Neural progenitor cell (in vitro differentiated cells): ENCODE measurements around the gene ATP6V1G1. TPM values are rescaled to one million over a fixed set of nuclear protein-coding genes. Genes with fewer than 3 reads are reported as not detected.
A peak's percentile ranks its signal among the peaks of the same experiment; 100 is the strongest.

Experiments
- DNase-seq: peaks from one replicate; pipeline ENCODE4 v3.0.0-alpha.2; 2016; ENCODE audit warnings: low spot score
- H2AFZ ChIP-seq: fragments of 200-600 bp; sonication (generic); replicated peaks from 2 replicates; pipeline ENCODE4 v1.6.1; 2016; ENCODE audit warnings: antibody characterized with exemption
- H3F3A ChIP-seq: fragments of 200-600 bp; sonication (generic); 2 replicates; pipeline ENCODE4 v1.6.1; 2016; ENCODE audit warnings: antibody characterized with exemption, low read depth
- H3K27ac ChIP-seq: fragments of 200-600 bp; sonication (generic); 2 replicates; pipeline ENCODE4 v1.5.1; 2016; ENCODE audit warnings: mild to moderate bottlenecking
- H3K27me3 ChIP-seq: fragments of 200-600 bp; sonication (generic); 2 replicates; pipeline ENCODE4 v1.6.1; 2016; ENCODE audit warnings: mild to moderate bottlenecking, moderate library complexity
- H3K36me3 ChIP-seq: fragments of 200-600 bp; sonication (generic); 2 replicates; pipeline ENCODE4 v1.5.1; 2016
- H3K4me1 ChIP-seq: fragments of 200-600 bp; sonication (generic); 2 replicates; pipeline ENCODE4 v1.6.1; 2016; ENCODE audit warnings: mixed run types
- H3K4me2 ChIP-seq: fragments of 200-600 bp; sonication (generic); 2 replicates; pipeline ENCODE4 v1.6.1; 2016
- H3K4me3 ChIP-seq: fragments of 200-600 bp; sonication (generic); 2 replicates; pipeline ENCODE4 v1.5.1; 2016
- H3K79me2 ChIP-seq: fragments of 200-600 bp; sonication (generic); 2 replicates; pipeline ENCODE4 v1.6.1; 2016; ENCODE audit warnings: low read depth
- H3K9ac ChIP-seq: fragments of 200-600 bp; sonication (generic); 2 replicates; pipeline ENCODE4 v1.6.1; 2016
- H3K9me3 ChIP-seq: fragments of 200-600 bp; sonication (generic); 2 replicates; pipeline ENCODE4 v1.5.1; 2016; ENCODE audit warnings: low read depth
- H4K20me1 ChIP-seq: fragments of 200-600 bp; sonication (generic); 2 replicates; pipeline ENCODE4 v1.6.1; 2016; ENCODE audit warnings: low read depth
- H3K27ac Mint-ChIP-seq: 3 replicates; pipeline ENCODE4 v1.8.0; 2021; ENCODE audit warnings: mixed read lengths
- H3K27me3 Mint-ChIP-seq: 2 replicates; pipeline ENCODE4 v1.8.0; 2022; ENCODE audit warnings: low read depth, mild to moderate bottlenecking, inconsistent platforms, moderate library complexity, mixed read lengths; ENCODE audit not compliant: insufficient read depth
- H3K36me3 Mint-ChIP-seq: 3 replicates; pipeline ENCODE4 v1.8.0; 2021; ENCODE audit warnings: mixed read lengths
- H3K4me1 Mint-ChIP-seq: 3 replicates; pipeline ENCODE4 v1.8.0; 2021; ENCODE audit warnings: mixed read lengths
- H3K4me3 Mint-ChIP-seq: 3 replicates; pipeline ENCODE4 v1.8.0; 2021; ENCODE audit warnings: mild to moderate bottlenecking, moderate library complexity, mixed read lengths
- H3K9me3 Mint-ChIP-seq: 3 replicates; pipeline ENCODE4 v1.8.0; 2020; ENCODE audit warnings: mixed read lengths
- EZH2 ChIP-seq: fragments of 200-600 bp; sonication (generic); IDR thresholded peaks from 2 replicates; pipeline ENCODE4 v1.6.1; 2017; ENCODE audit warnings: antibody characterized with exemption, mild to moderate bottlenecking, moderate library complexity
- EZH2phosphoT487 ChIP-seq: fragments of 200-600 bp; sonication (generic); IDR thresholded peaks from 2 replicates; pipeline ENCODE4 v1.6.1; 2017; ENCODE audit warnings: antibody characterized with exemption
- total RNA-seq: library from RNA; depleted of rRNA; stranded (reverse); fragments of >200 nt; gene quantifications from 2 replicates; pipeline ENCODE4 v1.2.3, GENCODE V29; 2015; ENCODE audit warnings: low replicate concordance
- TF ChIP-seq, protein P1 (sequence below): fragments of 200-600 bp; sonication (generic); IDR thresholded peaks from 2 replicates; pipeline ENCODE4 v1.5.1; 2017; ENCODE audit warnings: antibody characterized with exemption, mild to moderate bottlenecking

Gene ATP6V1G1
- total RNA-seq = 157 and 253 TPM in 2 replicates

DNA sequence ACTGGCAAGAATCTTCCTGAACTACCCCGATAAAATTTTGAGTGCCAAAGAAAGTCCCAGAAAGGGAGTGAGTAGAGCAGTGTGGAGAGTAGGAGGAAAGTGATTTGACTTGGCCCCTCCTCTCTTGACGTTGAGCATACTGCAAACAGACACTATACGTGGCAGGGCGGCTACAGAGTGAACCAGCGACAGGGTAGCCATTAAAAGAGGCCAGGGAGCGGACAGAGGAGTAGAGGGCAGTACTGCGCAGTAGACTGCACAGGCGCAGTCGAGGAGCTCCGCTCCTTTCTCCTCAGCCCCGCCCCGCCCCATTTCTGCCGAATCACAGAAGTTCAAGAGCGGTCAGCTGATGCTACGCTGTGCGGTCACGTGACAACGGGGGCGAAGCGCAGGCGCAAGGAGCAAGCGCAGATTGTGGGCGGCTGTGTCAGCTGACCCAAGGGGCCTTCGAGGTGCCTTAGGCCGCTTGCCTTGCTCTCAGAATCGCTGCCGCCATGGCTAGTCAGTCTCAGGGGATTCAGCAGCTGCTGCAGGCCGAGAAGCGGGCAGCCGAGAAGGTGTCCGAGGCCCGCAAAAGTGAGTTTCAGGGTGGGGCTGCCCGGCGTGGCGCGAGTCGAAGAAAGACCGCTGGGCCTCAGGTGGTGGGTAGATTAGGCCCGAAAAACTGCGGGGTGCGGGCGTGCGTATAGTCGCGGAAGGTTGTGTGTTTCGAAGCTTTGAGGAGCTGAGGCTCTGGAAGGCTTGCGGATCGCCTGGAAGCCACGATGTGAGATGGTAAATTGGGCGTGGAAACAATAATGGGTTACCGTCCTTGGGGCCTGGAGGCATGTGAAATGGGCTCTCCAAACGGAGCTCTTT is at the start of gene ATP6V1G1:
TSS of gene ATP6V1G1 (plus strand) at position 425 of the 858 bp plus-strand sequence. CDS start at position 495, 70 bp downstream.
- no peaks in the 10 kb centered on the region for H3K36me3 Mint-ChIP-seq
- Histone ChIP-seq H3K4me3 (peak within 1 kb of the TSS; percentile 93), H3K36me3 (no peaks in the 10 kb centered on the region), H3K27me3 (no peaks in the 10 kb centered on the region), H3K9me3 (no peaks in the 10 kb centered on the region), H3F3A (peaks cover 6% of the 10 kb centered on the region), H4K20me1 (peaks cover 38% of the 10 kb centered on the region), H3K4me1 (peaks cover 15% of the 10 kb centered on the region), H3K4me2 (peak within 1 kb of the TSS; percentile 85), H3K9ac (peak within 1 kb of the TSS; percentile 99), H3K27ac (peak within 1 kb of the TSS; percentile 83), H3K79me2 (peaks cover 50% of the 10 kb centered on the region), H2AFZ (peak within 1 kb of the TSS; percentile 59)
- peak within 1 kb of the TSS; percentile 99 for H3K4me3 Mint-ChIP-seq
- H3K9me3 Mint-ChIP-seq = no peaks in the 10 kb centered on the region
- peak within 1 kb of the TSS; percentile 96 for H3K27ac Mint-ChIP-seq
- no peaks in the 10 kb centered on the region for H3K27me3 Mint-ChIP-seq
- peak; percentile 100 for DNase-seq
- TF ChIP-seq EZH2phosphoT487 (no peak), EZH2 (peak; percentile 50)
- TF ChIP-seq, protein P1, sequence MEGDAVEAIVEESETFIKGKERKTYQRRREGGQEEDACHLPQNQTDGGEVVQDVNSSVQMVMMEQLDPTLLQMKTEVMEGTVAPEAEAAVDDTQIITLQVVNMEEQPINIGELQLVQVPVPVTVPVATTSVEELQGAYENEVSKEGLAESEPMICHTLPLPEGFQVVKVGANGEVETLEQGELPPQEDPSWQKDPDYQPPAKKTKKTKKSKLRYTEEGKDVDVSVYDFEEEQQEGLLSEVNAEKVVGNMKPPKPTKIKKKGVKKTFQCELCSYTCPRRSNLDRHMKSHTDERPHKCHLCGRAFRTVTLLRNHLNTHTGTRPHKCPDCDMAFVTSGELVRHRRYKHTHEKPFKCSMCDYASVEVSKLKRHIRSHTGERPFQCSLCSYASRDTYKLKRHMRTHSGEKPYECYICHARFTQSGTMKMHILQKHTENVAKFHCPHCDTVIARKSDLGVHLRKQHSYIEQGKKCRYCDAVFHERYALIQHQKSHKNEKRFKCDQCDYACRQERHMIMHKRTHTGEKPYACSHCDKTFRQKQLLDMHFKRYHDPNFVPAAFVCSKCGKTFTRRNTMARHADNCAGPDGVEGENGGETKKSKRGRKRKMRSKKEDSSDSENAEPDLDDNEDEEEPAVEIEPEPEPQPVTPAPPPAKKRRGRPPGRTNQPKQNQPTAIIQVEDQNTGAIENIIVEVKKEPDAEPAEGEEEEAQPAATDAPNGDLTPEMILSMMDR = no peak
- H3K4me1 Mint-ChIP-seq = peaks cover 34% of the 10 kb centered on the region

DNA sequence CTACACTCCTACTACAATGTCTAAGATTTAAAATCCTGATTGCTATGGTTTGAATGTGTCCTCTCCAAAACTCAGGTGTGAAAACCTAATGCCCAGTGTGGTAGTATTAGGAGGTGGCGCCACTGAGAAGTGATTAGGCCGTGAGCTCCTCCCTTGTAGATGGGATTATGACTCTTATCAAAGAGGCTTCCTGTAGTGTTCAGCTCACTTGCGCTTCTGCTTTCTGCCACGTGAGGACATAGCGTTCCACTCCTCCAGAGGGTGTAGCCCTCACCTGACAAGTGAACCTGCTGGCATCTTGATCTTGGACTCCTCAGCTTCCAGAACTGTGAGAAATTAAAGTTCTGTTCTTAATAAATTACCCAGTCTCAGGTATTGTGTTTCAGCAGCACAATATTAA is 49.3 kb upstream of the ATP6V1G1 start:
- Histone ChIP-seq H3K27ac (no peak overlapping the region), H3K4me2 (no peak overlapping the region), H4K20me1 (no peaks in the 10 kb centered on the region), H2AFZ (no peak overlapping the region), H3F3A (peaks cover 6% of the 10 kb centered on the region), H3K36me3 (no peaks in the 10 kb centered on the region), H3K4me1 (peaks cover 9% of the 10 kb centered on the region), H3K9ac (no peak overlapping the region), H3K27me3 (no peaks in the 10 kb centered on the region), H3K9me3 (no peaks in the 10 kb centered on the region), H3K79me2 (no peaks in the 10 kb centered on the region), H3K4me3 (no peak overlapping the region)
- H3K4me3 Mint-ChIP-seq = no peak overlapping the region
- peak; percentile 45 for DNase-seq
- no peak overlapping the region for H3K27ac Mint-ChIP-seq
- H3K4me1 Mint-ChIP-seq = peaks cover 8% of the 10 kb centered on the region
- H3K36me3 Mint-ChIP-seq = no peaks in the 10 kb centered on the region
- peaks cover 7% of the 10 kb centered on the region for H3K27me3 Mint-ChIP-seq
- no peak for TF ChIP-seq EZH2phosphoT487
- TF ChIP-seq EZH2 = no peak
- TF ChIP-seq, protein P1 = no peak
- H3K9me3 Mint-ChIP-seq = peaks cover 2% of the 10 kb centered on the region

GRCh38 chr9:114539701-114540380 is 47.7 kb upstream of the ATP6V1G1 start:
- Histone ChIP-seq H3K79me2 (no peaks in the 10 kb centered on the region), H3K27ac (no peak overlapping the region), H3K27me3 (peaks cover 1% of the 10 kb centered on the region), H3K4me3 (no peak overlapping the region), H3K9ac (no peak overlapping the region), H2AFZ (no peak overlapping the region), H3K9me3 (no peaks in the 10 kb centered on the region), H4K20me1 (no peaks in the 10 kb centered on the region), H3K4me1 (peaks cover 9% of the 10 kb centered on the region), H3K36me3 (no peaks in the 10 kb centered on the region), H3K4me2 (no peak overlapping the region), H3F3A (peaks cover 6% of the 10 kb centered on the region)
- Mint-ChIP-seq H3K27ac (peak overlapping the region; percentile 38), H3K27me3 (peaks cover 7% of the 10 kb centered on the region), H3K4me1 (peaks cover 8% of the 10 kb centered on the region), H3K4me3 (no peak overlapping the region), H3K36me3 (no peaks in the 10 kb centered on the region), H3K9me3 (peaks cover 2% of the 10 kb centered on the region)
- TF ChIP-seq EZH2phosphoT487 = no peak
- DNase-seq = peak; percentile 16
